ENCODE results near the gene INF2. TPM values are rescaled to one million over a fixed set of nuclear protein-coding genes. Genes with fewer than 3 reads are reported as not detected.

Gene INF2
- total RNA-seq, 1 experiment from 2014 or later, result 58.3 TPM

GRCh38 chr14:104678901-104679705 is 10.3 kb upstream of the INF2 start:
- Histone ChIP-seq H2BK120ac (ENCODE audit: low read depth, low read length, poor library complexity, severe bottlenecking) (no peak overlapping the region), H3K79me2 (ENCODE audit: insufficient read depth, low read length) (no peaks in the 10 kb centered on the region), H3K27me3 (ENCODE audit: insufficient read depth, low read length) (no peaks in the 10 kb centered on the region), H3K9ac (ENCODE audit: extremely low read depth, insufficient read length, low read length) (no peak overlapping the region), H3K4ac (ENCODE audit: low read depth, low read length) (no peak overlapping the region), H3K27ac (ENCODE audit: insufficient read length, low read depth, low read length) (no peak overlapping the region), H3K56ac (ENCODE audit: insufficient read length, low read depth, low read length) (no peak overlapping the region), H4K91ac (ENCODE audit: insufficient read length, low read depth, low read length) (no peak overlapping the region), H3K14ac (ENCODE audit: insufficient read depth, low read length) (peak overlapping the region; percentile 22; the same call in 1 of the 2 replicates), H3K4me1 (ENCODE audit: insufficient read depth, low read length) (peaks cover 8% of the 10 kb centered on the region; the same call in 1 of the 2 replicates), H2AFZ (ENCODE audit: low read length) (no peak overlapping the region), H4K8ac (replicated peaks; ENCODE audit: insufficient read length, low read depth, low read length) (no peak overlapping the region), H4K20me1 (ENCODE audit: control insufficient read depth, insufficient read depth, insufficient read length) (no peaks in the 10 kb centered on the region), H2AK5ac (ENCODE audit: insufficient read length, low read length) (no peak overlapping the region), H2BK5ac (ENCODE audit: insufficient read length, low read length) (no peak overlapping the region), H3T11ph (ENCODE audit: low read length) (no peak overlapping the region), H2BK12ac (ENCODE audit: insufficient read length, low read depth, low read length) (no peak overlapping the region), H3K23me2 (ENCODE audit: insufficient read length, low read depth, low read length, poor library complexity, severe bottlenecking) (peaks cover 12% of the 10 kb centered on the region), H3K18ac (ENCODE audit: insufficient read length, low read depth, low read length) (no peak overlapping the region), H4K5ac (ENCODE audit: insufficient read length, low read depth, low read length) (no peak overlapping the region), H2BK20ac (ENCODE audit: low read depth, low read length, poor library complexity, severe bottlenecking) (no peak overlapping the region), H2BK15ac (ENCODE audit: low read depth, low read length) (no peak overlapping the region), H3K9me3 (ENCODE audit: control insufficient read depth, low read depth, low read length) (no peaks in the 10 kb centered on the region), H3K23ac (ENCODE audit: insufficient read length, low read depth, low read length) (no peak overlapping the region), H3K79me1 (ENCODE audit: insufficient read depth, low read depth, low read length, poor library complexity, severe bottlenecking) (no peaks in the 10 kb centered on the region), H3K4me2 (ENCODE audit: insufficient read depth, insufficient read length, low read length) (no peak overlapping the region)
- Mint-ChIP-seq H3K27me3 (ENCODE audit: low read depth) (peaks cover 11% of the 10 kb centered on the region), H3K36me3 (ENCODE audit: insufficient read depth in 1 of 3, low read depth in 3 of 3) (no peaks in the 10 kb centered on the region; a peak in 1 of 7 replicates), H3K27ac (peak overlapping the region in 2 of 3 experiments; percentile 35 to 98; a peak in 3 of 7 replicates), H3K4me3 (no peak overlapping the region), H3K4me1 (peaks cover 55 to 61% of the 10 kb centered on the region in 2 experiments), H3K9me3 (no peaks in the 10 kb centered on the region)
- TF ChIP-seq, protein P1, sequence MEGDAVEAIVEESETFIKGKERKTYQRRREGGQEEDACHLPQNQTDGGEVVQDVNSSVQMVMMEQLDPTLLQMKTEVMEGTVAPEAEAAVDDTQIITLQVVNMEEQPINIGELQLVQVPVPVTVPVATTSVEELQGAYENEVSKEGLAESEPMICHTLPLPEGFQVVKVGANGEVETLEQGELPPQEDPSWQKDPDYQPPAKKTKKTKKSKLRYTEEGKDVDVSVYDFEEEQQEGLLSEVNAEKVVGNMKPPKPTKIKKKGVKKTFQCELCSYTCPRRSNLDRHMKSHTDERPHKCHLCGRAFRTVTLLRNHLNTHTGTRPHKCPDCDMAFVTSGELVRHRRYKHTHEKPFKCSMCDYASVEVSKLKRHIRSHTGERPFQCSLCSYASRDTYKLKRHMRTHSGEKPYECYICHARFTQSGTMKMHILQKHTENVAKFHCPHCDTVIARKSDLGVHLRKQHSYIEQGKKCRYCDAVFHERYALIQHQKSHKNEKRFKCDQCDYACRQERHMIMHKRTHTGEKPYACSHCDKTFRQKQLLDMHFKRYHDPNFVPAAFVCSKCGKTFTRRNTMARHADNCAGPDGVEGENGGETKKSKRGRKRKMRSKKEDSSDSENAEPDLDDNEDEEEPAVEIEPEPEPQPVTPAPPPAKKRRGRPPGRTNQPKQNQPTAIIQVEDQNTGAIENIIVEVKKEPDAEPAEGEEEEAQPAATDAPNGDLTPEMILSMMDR (conservative IDR thresholded peaks at IDR 0.05), result no peak
- DNase-seq, result no peak
- WGBS (ENCODE audit: extremely low coverage, insufficient read length, low lambda C conversion rate), result no CpG with 5 or more reads among the region's 18 CpGs

All from H9 (cell line).